C4-2B (cell line): ENCODE data around the gene ARHGAP26.

Source experiments
- CTCF ChIP-seq: fragments of 450-650 bp; conservative IDR thresholded peaks from 2 replicates; pipeline ENCODE4 v1.5.1; 2017; ENCODE audit warnings: mild to moderate bottlenecking
- ZFX ChIP-seq: fragments of 450-650 bp; IDR thresholded peaks from 2 replicates; pipeline ENCODE4 v1.6.1; 2017

- TF ChIP-seq CTCF (no peak), ZFX (no peak)
Measured at GRCh38 chr5:143166090-143166489, 395.9 kb downstream of the ARHGAP26 start.
